ENCODE data around the gene KIF27.

DNA sequence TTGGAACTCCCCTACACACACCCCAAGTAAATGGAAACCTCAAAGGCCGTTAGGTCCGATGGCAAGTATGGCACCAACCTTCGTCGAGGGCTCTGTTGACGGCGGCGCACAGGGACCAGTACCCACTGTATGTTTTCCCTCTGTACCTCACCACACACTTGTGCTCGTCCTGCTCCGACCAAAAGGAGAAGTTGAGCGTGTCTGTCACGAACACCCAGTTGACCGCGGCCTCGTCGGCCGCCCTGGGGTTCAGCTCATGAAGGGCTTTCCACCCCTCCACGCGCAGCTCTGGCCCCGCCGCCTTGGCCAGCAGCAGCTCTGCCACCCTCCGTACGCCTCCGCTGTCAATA lies 34.8 kb upstream of the KIF27 start:
- TF ChIP-seq, protein P1, sequence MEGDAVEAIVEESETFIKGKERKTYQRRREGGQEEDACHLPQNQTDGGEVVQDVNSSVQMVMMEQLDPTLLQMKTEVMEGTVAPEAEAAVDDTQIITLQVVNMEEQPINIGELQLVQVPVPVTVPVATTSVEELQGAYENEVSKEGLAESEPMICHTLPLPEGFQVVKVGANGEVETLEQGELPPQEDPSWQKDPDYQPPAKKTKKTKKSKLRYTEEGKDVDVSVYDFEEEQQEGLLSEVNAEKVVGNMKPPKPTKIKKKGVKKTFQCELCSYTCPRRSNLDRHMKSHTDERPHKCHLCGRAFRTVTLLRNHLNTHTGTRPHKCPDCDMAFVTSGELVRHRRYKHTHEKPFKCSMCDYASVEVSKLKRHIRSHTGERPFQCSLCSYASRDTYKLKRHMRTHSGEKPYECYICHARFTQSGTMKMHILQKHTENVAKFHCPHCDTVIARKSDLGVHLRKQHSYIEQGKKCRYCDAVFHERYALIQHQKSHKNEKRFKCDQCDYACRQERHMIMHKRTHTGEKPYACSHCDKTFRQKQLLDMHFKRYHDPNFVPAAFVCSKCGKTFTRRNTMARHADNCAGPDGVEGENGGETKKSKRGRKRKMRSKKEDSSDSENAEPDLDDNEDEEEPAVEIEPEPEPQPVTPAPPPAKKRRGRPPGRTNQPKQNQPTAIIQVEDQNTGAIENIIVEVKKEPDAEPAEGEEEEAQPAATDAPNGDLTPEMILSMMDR (IDR thresholded peaks at IDR 0.05), result no peak
- TF ChIP-seq POLR2A (IDR thresholded peaks at IDR 0.05), result no peak

Data from stomach (tissue), 4 donors.